K562 (cell line): ENCODE data around the gene HSDL1. TPM values are rescaled to one million over a fixed set of nuclear protein-coding genes. Genes with fewer than 3 reads are reported as not detected.

Experiments
- ARID4B ChIP-seq: sonication (generic); formaldehyde crosslinking; IDR thresholded peaks from 2 replicates; pipeline ENCODE4 v1.8.0; 2022; ENCODE audit warnings: mild to moderate bottlenecking, missing genetic modification reagents
- CBX8 ChIP-seq: fragments of 200-600 bp; sonication (generic); IDR thresholded peaks from 2 replicates; pipeline ENCODE4 v1.6.1; 2012; ENCODE audit warnings: borderline replicate concordance, mixed run types, low read depth, mild to moderate bottlenecking, moderate library complexity, mixed read lengths, low read length, control low read depth, inconsistent platforms; ENCODE audit not compliant: poor library complexity, severe bottlenecking; ENCODE audit errors: extremely low read depth
- FOXJ2 ChIP-seq: fragments of 200-800 bp; sonication (Bioruptor generic); IDR thresholded peaks from 2 replicates; pipeline ENCODE4 v1.6.1; 2016; ENCODE audit warnings: missing genetic modification characterization, missing compliant biosample characterization
- FOXP1 ChIP-seq: sonication (generic); formaldehyde crosslinking; IDR thresholded peaks from 2 replicates; pipeline ENCODE4 v1.8.0; 2022; ENCODE audit warnings: mild to moderate bottlenecking, missing genetic modification reagents
- GTF2F1 ChIP-seq: IDR thresholded peaks from 2 replicates; pipeline ENCODE4 v1.6.1; 2011; ENCODE audit warnings: low read depth, low read length, improper control_type of control experiment
- HDAC3 ChIP-seq: fragments of 450-650 bp; IDR thresholded peaks from 2 replicates; pipeline ENCODE4 v1.6.1; 2018; ENCODE audit warnings: borderline replicate concordance, mild to moderate bottlenecking, moderate library complexity; ENCODE audit not compliant: partially characterized antibody
- ILK ChIP-seq: fragments of 450-650 bp; IDR thresholded peaks from 2 replicates; pipeline ENCODE4 v1.6.1; 2016; ENCODE audit warnings: missing genetic modification characterization, low read depth, mild to moderate bottlenecking, missing compliant biosample characterization, moderate library complexity, borderline replicate concordance
- JUN ChIP-seq, 2 experiments: sonication (generic) in 1 of 2; formaldehyde crosslinking in 1 of 2; IDR thresholded peaks; 2 replicates each; pipeline versions ENCODE4 v1.6.1 to v1.8.0; 2012 to 2022; ENCODE audit warnings: borderline replicate concordance in 2 of 2, mild to moderate bottlenecking in 2 of 2, improper control_type of control experiment in 1 of 2, low read depth in 1 of 2, low read length in 1 of 2, missing genetic modification reagents in 1 of 2
- KLF1 ChIP-seq: fragments of 450-650 bp; IDR thresholded peaks from 2 replicates; pipeline ENCODE4 v1.6.1; 2016; ENCODE audit warnings: missing genetic modification characterization, missing compliant biosample characterization
- NR4A1 ChIP-seq, 2 experiments: fragments of 250-450 bp in 1 of 2; fragments of 450-650 bp in 1 of 2; sonication (Bioruptor Pico) in 1 of 2; IDR thresholded peaks; 2 replicates each; pipeline versions ENCODE4 v1.4.0 to v1.6.1; 2016 to 2020; ENCODE audit warnings: mild to moderate bottlenecking in 2 of 2, missing compliant biosample characterization in 1 of 2, missing genetic modification characterization in 1 of 2, moderate library complexity in 1 of 2
- POLR2B ChIP-seq: fragments of 450-650 bp; IDR thresholded peaks from 2 replicates; pipeline ENCODE4 v1.6.1; 2018; ENCODE audit warnings: low read depth; ENCODE audit not compliant: partially characterized antibody
- PYGO2 ChIP-seq: fragments of 450-650 bp; IDR thresholded peaks from 2 replicates; pipeline ENCODE4 v1.6.1; 2016; ENCODE audit warnings: mild to moderate bottlenecking, missing genetic modification characterization, moderate library complexity, missing compliant biosample characterization
- RBM14 ChIP-seq: fragments of 200-400 bp; formaldehyde crosslinking; IDR thresholded peaks from 2 replicates; pipeline ENCODE4 v1.6.1; 2018; ENCODE audit warnings: low read depth, mild to moderate bottlenecking, low read length, moderate library complexity, borderline replicate concordance; ENCODE audit not compliant: insufficient read depth
- SLC30A9 ChIP-seq: fragments of 250-450 bp; sonication (Bioruptor Pico); IDR thresholded peaks from 2 replicates; pipeline ENCODE4 v1.8.0; 2022; ENCODE audit warnings: mild to moderate bottlenecking, moderate library complexity
- THRA ChIP-seq: fragments of 450-650 bp; IDR thresholded peaks from 2 replicates; pipeline ENCODE4 v1.6.1; 2017; ENCODE audit warnings: mild to moderate bottlenecking, moderate library complexity
- ZFP36 ChIP-seq: fragments of 150-350 bp; IDR thresholded peaks from 2 replicates; pipeline ENCODE4 v1.6.1; 2018; ENCODE audit warnings: low read length, low read depth; ENCODE audit not compliant: partially characterized antibody
- ZNF134 ChIP-seq: fragments of 250-450 bp; sonication (Bioruptor Pico); conservative IDR thresholded peaks from 2 replicates; pipeline ENCODE4 v1.4.0; 2020
- ZNF696 ChIP-seq: fragments of 250-450 bp; sonication (Bioruptor Pico); conservative IDR thresholded peaks from 2 replicates; pipeline ENCODE4 v1.4.0; 2020; ENCODE audit warnings: mild to moderate bottlenecking, moderate library complexity
- polyA plus RNA-seq, 8 experiments: library from polyadenylated mRNA; depleted of rRNA in 4 of 8; stranded (reverse) in 5 of 8; unstranded in 3 of 8; fragments of >200 nt; fragmentation: Nextera tagmentation in 2 of 8; fragmentation: Illumina TruSeq in 1 of 8; extraction: Ambion mirVana in 2 of 8; extraction: Trizol in 1 of 8; gene quantifications; 2 replicates each; pipeline versions ENCODE4 v1.2.1 to v1.2.3, GENCODE V29; 2011 to 2014; ENCODE audit warnings: inconsistent platforms in 1 of 8, missing spikeins in 1 of 8
- total RNA-seq, 7 experiments: library from RNA; depleted of rRNA in 6 of 7; stranded (reverse); fragments of >200 nt in 6 of 7; fragmentation: Illumina TruSeq in 2 of 7; extraction: Trizol in 2 of 7; gene quantifications; 2 replicates each; pipeline versions ENCODE4 v1.2.1 to v1.2.3, GENCODE V29; 2011 to 2021; ENCODE audit warnings: low replicate concordance in 1 of 7

The HSDL1 gene
- total and polyA plus RNA-seq, 9 of the 15 experiments (the other 6 are each of a cell fraction or from before 2014, with no cell fraction given), result 14.8 to 41.2 (median 27.7) TPM

GRCh38 chr16:84139628-84140258 lies 5.2 kb downstream of the HSDL1 start (continued):
- TF ChIP-seq ILK (tag) (no peak), ZNF696 (CRISPR knock-in tag) (no peak), FOXP1 (CRISPR knock-in tag) (0 out of 2 replicates have a peak, but pooled peaks have one; percentile 17), KLF1 (tag) (no peak), HDAC3 (no peak), GTF2F1 (no peak), SLC30A9 (CRISPR knock-in tag) (no peak), CBX8 (no peak), POLR2B (no peak), ARID4B (CRISPR knock-in tag) (no peak), PYGO2 (tag) (no peak), ZNF134 (CRISPR knock-in tag) (no peak), NR4A1 (CRISPR knock-in tag; IDR thresholded peaks at IDR 0.05) (no peak), NR4A1 (tag; IDR thresholded peaks at IDR 0.05) (peak; percentile 35; the same call in 1 of the 2 replicates), JUN (IDR thresholded peaks at IDR 0.05; ENCODE audit: borderline replicate concordance, low read depth, low read length) (no peak), JUN (CRISPR knock-in tag; IDR thresholded peaks at IDR 0.05; ENCODE audit: borderline replicate concordance) (no peak), RBM14 (no peak), FOXJ2 (tag) (peak; percentile 23; the same call in 1 of the 2 replicates), ZFP36 (no peak), THRA (no peak)
